ENCODE measurements around the gene TCFL5.

- TF ChIP-seq, protein P1, sequence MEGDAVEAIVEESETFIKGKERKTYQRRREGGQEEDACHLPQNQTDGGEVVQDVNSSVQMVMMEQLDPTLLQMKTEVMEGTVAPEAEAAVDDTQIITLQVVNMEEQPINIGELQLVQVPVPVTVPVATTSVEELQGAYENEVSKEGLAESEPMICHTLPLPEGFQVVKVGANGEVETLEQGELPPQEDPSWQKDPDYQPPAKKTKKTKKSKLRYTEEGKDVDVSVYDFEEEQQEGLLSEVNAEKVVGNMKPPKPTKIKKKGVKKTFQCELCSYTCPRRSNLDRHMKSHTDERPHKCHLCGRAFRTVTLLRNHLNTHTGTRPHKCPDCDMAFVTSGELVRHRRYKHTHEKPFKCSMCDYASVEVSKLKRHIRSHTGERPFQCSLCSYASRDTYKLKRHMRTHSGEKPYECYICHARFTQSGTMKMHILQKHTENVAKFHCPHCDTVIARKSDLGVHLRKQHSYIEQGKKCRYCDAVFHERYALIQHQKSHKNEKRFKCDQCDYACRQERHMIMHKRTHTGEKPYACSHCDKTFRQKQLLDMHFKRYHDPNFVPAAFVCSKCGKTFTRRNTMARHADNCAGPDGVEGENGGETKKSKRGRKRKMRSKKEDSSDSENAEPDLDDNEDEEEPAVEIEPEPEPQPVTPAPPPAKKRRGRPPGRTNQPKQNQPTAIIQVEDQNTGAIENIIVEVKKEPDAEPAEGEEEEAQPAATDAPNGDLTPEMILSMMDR (IDR thresholded peaks at IDR 0.05), result no peak
- no peak for TF ChIP-seq POLR2A (IDR thresholded peaks at IDR 0.05)
Measured at GRCh38 chr20:62837790-62838127, 23.9 kb downstream of the TCFL5 start.

All from adrenal gland (tissue), 5 donors.